Fibroblast of upper back skin (primary cell): ENCODE measurements around the gene ECI2.

Experiments used
- DNase-seq: peaks from one replicate; pipeline ENCODE4 v3.0.0-alpha.2; 2013

The ECI2 gene, protein sequence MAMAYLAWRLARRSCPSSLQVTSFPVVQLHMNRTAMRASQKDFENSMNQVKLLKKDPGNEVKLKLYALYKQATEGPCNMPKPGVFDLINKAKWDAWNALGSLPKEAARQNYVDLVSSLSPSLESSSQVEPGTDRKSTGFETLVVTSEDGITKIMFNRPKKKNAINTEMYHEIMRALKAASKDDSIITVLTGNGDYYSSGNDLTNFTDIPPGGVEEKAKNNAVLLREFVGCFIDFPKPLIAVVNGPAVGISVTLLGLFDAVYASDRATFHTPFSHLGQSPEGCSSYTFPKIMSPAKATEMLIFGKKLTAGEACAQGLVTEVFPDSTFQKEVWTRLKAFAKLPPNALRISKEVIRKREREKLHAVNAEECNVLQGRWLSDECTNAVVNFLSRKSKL

DNA sequence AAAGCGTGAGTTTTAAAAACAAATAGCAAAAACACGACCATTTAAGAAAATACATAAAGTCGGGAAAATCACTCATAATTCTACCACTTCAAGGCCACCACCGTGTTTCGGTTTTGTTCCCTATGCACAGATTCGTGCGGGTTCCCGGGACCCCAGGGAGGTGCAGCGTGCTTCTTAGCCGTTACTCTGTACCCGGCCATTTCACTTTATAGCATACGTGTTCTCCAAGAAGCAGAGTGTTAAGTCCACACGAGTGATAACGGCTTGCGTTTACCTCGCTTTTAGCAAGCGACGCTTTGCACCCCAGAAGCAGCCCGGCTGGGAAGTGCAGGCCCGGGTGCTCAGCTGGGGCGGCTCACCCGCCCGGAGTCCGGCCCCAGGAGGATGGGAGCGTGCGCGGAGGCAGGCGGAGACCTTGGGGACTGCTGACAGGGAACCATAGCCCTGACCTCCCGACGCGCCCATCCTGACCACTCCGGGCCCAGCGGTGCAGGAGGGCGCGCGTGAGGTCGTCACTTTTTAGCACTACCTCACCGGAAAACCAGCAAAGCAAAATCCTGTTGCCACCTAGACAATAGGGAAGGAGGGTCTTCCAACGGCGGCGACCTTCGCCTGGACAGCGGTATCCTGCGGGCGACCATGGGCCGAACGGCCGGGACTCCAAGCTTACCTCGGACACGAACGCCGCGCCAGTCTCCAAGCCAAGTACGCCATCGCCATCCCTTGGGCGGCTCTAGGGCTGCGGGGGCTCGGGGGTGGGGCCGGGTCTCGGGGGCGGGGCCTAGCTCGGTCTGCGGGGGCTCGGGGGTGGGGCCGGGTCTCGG is at the start of gene ECI2:
TSS of gene ECI2 (minus strand) at position 735 of the 824 bp plus-strand sequence. CDS start at position 720, 15 bp downstream.
- no peak for DNase-seq

DNA sequence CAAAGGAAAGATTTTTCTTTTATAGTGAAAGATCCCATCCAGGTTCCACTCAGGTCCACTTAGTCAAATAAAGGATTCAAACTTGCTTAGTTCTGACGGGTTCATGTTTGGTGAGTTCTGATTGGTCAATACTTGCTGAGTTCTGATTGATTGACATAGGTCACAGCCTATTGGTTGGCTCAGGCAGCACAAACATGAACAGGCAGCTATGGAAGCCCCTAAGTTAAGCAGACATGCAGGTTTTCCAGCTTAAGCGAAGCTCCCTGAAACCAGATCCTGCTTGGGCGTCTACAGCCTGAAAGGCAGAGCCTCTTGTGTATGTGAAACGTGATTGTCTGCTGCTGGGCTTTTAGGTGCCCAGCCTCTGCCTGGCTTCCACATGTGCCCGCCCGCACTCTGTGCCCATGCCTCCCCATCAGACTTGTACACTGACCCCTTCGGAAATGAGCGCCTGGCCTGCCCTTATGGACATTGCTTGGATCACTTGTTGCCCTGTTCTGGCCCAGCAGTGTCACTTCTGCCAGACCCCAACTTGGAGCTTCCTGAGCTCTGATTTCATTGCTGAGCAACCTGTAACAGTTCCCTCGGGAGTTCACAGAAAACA is 45.4 kb upstream of the ECI2 start:
- DNase-seq = no peak

- no peak for DNase-seq
Measured at GRCh38 chr6:4179960-4180651, 44.7 kb upstream of the ECI2 start.

- no peak for DNase-seq
Measured at GRCh38 chr6:4178737-4179333, 43.5 kb upstream of the ECI2 start.

DNA sequence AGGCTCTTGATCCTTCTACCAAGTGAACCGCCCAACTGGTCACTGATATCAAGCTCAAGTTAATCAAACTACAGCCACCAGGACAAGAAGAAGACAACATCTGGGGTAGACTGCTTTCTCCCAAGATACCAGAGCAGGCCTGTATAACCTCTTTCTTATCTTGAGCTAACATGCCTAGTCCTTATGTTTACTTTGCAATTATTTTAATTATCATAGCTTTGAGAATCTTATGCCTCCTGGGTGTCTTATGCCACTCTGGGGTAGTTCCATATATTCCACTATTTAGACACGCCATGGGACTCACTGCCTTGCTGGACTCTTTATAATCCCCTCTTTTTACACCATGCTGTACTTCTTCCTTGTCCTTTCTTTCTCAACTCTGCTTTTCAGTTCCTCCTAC is 41.5 kb upstream of the ECI2 start:
- no peak for DNase-seq

DNA sequence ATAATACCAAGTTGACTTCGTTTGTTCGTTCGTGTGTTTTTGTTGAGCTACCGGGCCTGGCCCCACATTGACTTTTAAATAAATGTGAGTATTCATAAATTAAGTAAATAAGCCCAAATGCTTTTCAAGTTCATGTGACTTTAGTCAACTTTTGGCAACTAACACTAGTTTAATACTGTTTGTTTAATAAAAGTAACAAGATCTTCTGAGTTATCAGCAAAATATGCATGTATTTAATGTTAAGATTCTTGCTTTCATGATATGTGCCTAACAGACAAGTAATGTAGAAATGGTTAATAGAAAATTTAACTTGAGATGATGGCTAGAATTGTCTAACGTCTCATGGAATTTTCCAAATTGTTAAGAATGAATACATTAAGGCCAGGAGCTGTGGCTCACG is 38.7 kb upstream of the ECI2 start:
- DNase-seq = no peak

DNA sequence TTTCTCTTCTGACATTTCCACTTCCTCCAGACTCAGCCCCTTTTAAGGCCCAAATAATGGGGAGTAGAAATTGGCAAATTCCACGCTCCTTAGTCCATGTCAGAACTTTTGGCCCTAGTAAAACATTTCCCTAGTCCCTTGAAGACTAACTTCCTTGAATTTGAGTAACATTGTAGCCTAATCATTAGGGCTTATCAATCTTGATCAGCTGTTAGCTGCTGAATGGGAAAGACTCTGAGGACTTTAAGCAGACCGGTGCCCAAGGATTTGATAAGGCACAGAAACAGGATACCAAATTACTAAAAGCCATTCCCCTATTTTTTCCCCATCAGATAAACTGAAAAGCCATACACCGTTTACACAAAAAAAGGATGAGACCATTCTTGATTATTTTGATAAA is 37.0 kb upstream of the ECI2 start:
- DNase-seq = no peak

GRCh38 chr6:4170297-4170696 is 34.9 kb upstream of the ECI2 start:
- no peak for DNase-seq

GRCh38 chr6:4169028-4169789 is 33.8 kb upstream of the ECI2 start:
- DNase-seq = peak; percentile 5

DNA sequence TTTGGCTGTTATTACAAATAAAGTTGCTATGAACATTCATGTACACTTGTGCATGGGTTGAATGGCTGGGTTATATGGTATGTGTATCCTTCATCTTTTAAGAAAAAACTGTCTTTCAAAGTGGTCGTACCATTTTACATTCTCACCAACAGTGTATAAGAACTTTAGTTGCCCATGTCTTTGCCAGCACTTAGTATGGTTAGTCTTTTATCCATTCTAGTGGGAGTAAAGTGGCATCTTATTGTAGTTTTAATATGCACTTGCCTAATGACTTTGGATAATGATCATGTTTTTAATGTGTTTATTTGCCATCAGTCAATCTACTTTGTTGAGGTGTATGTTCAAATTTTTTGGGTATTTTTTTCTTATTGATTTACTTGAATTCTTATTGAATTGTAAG is 32.5 kb upstream of the ECI2 start:
- no peak for DNase-seq

DNA sequence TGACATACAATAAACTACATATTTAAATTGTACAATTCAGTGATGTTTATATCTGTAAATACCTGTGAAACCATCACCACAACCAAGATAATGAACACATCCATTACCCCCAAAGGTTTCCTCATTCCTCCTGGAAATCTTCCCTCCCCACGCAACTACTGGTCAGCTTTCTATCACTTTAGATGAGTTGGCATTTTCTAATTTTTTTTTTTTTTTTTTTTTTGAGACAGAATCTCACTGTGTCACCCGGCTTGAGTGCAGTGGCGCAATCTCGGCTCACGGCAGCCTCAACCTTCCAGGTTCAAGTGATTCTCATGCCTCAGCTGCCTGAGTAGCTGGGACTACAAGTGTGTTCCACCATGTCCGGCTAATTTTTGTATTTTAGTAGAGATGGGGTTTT is 31.7 kb upstream of the ECI2 start:
- DNase-seq = no peak

GRCh38 chr6:4164456-4164855 is 29.1 kb upstream of the ECI2 start:
- no peak for DNase-seq

DNA sequence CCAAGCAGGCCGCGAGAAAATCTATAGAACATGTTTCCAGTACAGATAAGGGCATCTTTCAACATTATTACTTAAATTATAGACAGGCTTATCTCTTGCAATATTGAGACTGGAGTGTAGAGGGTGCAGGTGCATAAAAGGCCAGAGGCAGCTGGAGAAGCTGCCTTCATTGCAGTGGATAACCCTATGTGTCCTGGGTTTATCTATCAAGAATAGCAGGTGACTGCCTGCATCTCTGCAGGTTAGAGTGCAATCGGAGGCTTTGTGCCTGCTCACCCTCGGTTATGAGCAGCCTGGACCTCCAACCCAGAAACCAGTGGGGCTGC is 28.7 kb upstream of the ECI2 start:
- no peak for DNase-seq

GRCh38 chr6:4163408-4164116 is 28.2 kb upstream of the ECI2 start:
- DNase-seq = no peak

- no peak for DNase-seq
Measured at GRCh38 chr6:4162370-4162769, 27.0 kb upstream of the ECI2 start.

- no peak for DNase-seq
Measured at GRCh38 chr6:4159491-4159890, 24.1 kb upstream of the ECI2 start.

GRCh38 chr6:4157506-4157905 is 22.1 kb upstream of the ECI2 start:
- no peak for DNase-seq

DNA sequence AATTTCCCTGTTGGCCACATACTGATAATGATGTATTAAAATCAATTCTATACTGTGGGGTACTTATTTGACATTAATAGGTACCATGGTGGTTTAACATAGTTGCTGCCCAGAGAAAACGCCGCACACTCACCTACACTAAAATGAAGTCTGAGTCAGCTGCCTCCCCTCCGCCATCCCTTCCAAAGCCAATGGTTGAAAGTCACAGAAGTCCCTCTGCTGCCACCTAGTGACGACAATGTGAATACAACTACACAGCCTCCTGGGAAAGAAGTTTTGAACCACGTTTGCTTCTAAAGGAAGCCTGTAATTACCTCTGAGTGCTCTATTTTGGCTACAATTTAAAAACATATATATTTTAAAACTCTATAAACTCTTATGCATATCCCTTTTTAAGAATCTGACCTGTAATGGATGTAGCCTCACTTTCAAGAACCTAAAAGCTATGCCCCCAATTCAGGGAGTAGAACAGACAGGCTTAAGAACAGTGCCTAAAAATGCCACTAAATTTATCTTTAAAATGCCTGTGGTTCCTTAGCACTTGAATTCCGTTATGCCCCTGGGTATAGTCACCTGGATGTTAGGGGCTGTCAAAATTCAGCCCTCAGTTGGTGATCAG is 20.6 kb upstream of the ECI2 start:
- peak; percentile 87 for DNase-seq

GRCh38 chr6:4153514-4153985 is 18.2 kb upstream of the ECI2 start:
- DNase-seq = no peak

DNA sequence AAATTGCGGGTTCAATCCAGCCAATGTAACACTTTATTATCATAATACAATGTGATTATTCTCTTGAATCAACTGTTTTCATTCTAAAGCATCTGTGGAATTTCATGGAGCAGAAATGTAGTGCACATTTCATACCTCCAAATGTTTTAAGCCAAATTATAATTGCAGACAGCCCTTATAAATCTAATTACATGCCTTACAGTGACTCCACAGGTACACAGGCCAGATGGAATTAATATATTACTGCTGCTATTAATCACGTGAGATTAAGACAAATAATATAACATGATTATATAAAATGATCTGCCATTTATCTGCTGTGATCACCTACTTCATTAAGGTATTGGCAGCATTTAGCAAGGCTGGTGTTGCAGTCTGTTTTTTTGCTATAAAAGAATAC is 9.7 kb upstream of the ECI2 start:
- DNase-seq = no peak

DNA sequence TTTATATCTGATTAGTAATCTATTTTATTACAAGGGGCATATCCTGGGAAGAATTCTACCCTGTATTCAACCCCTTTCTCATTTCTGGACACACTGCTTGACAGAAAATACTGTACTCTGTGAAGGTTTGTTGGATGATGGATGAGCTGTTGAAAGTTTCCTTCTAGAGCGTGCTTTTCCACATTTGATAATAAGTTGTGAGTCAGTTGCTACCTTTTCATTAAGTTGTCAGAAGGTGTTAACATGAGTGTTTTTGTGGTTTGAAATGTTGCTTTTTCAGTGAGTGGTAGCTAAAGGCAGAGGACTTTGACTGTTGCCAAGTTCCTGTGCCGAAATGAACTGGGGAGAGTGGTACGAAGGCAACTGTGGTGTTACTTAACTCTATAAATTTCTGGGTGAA is 3.9 kb upstream of the ECI2 start:
- DNase-seq = peak; percentile 48
